Activated naive CD4-positive, alpha-beta T cell treated with anti-CD3 and anti-CD28 coated beads, Interleukin-2, amount 50 U/mL, for 24 hours (primary cell): Measurements from ENCODE around the gene ERI3.

Source experiments
- H3K27ac Mint-ChIP-seq: one replicate; pipeline ENCODE4 v1.8.0; 2021; ENCODE audit warnings: mild to moderate bottlenecking, mixed read lengths
- H3K27me3 Mint-ChIP-seq: one replicate; pipeline ENCODE4 v1.8.0; 2021; ENCODE audit warnings: mixed read lengths
- H3K36me3 Mint-ChIP-seq: one replicate; pipeline ENCODE4 v1.8.0; 2021; ENCODE audit warnings: mixed read lengths
- H3K4me1 Mint-ChIP-seq: one replicate; pipeline ENCODE4 v1.8.0; 2021; ENCODE audit warnings: mixed read lengths
- H3K4me3 Mint-ChIP-seq: one replicate; pipeline ENCODE4 v1.8.0; 2021; ENCODE audit warnings: mild to moderate bottlenecking, mixed read lengths
- H3K9me3 Mint-ChIP-seq: one replicate; pipeline ENCODE4 v1.8.0; 2021; ENCODE audit warnings: mixed read lengths

The ERI3 gene

DNA sequence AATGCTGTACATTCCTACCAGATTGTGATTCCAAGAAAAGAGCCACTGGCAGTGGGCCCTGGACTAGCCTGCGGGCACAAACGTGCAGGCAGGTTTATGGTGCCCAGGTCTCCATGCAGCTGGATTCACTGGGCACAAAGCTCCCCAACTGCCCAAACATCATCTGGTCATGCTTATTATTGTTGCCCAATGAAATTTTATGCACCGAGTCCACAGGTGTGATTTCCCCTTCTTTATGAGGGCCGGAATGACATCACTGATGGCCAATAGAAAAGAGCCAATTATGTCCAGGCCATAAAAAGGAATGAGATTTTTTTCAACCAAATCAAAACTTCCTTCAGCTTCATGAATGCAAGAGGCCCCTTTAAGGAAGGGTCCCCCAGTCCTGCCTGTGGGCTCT is 66.2 kb downstream of the ERI3 start:
- Mint-ChIP-seq H3K36me3 (peaks cover 13% of the 10 kb centered on the region), H3K27ac (no peak overlapping the region)

GRCh38 chr1:44284184-44284583 is 70.9 kb downstream of the ERI3 start:
- Mint-ChIP-seq H3K4me1 (peaks cover 10% of the 10 kb centered on the region), H3K36me3 (peaks cover 16% of the 10 kb centered on the region), H3K9me3 (no peaks in the 10 kb centered on the region), H3K27me3 (no peaks in the 10 kb centered on the region), H3K4me3 (no peak overlapping the region), H3K27ac (no peak overlapping the region)

More for the DNA sequence above, 66.2 kb downstream of the ERI3 start:
- no peak overlapping the region for H3K4me3 Mint-ChIP-seq
- H3K9me3 Mint-ChIP-seq = no peaks in the 10 kb centered on the region
- no peaks in the 10 kb centered on the region for H3K27me3 Mint-ChIP-seq
- H3K4me1 Mint-ChIP-seq = no peaks in the 10 kb centered on the region

DNA sequence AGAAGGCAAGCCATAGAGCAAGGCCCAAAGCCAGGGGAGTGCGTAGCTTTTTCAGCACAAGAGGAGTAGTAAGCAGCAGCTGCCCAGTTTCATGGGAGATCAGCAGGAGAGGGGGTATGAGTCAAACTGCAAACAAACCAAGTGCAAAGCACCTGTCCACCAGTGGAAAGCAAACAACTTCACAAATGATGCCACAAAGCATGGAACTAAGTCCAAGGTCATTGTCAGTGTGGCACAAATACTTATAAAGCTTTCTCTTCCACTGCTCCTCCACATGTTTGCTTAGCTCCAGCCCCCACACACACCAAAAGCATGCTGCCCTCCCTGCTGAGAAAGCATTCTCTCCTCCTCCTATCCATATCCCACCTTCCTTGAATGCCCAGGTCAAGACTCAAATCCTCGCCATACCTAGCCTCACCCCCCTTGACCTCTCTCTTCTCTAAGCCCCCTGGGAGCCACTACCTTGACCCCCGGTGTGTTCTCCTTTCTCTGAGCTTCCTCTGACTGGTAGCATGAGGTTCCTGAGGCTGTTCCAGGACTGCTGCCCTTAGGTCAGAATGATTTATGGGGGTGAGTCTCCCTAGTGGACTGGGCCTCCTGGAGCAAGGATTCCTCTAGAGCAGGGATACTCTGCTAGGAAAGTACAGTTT is 71.4 kb downstream of the ERI3 start:
- Mint-ChIP-seq H3K27ac (no peak overlapping the region), H3K9me3 (no peaks in the 10 kb centered on the region), H3K4me3 (no peak overlapping the region), H3K4me1 (peaks cover 10% of the 10 kb centered on the region), H3K27me3 (no peaks in the 10 kb centered on the region), H3K36me3 (peaks cover 17% of the 10 kb centered on the region)

GRCh38 chr1:44282704-44283426 is 72.2 kb downstream of the ERI3 start:
- Mint-ChIP-seq H3K4me1 (peaks cover 10% of the 10 kb centered on the region), H3K27me3 (no peaks in the 10 kb centered on the region), H3K27ac (no peak overlapping the region), H3K4me3 (no peak overlapping the region), H3K9me3 (no peaks in the 10 kb centered on the region), H3K36me3 (peaks cover 17% of the 10 kb centered on the region)

- Mint-ChIP-seq H3K4me1 (peaks cover 10% of the 10 kb centered on the region), H3K4me3 (no peak overlapping the region), H3K27ac (no peak overlapping the region), H3K9me3 (no peaks in the 10 kb centered on the region), H3K27me3 (no peaks in the 10 kb centered on the region), H3K36me3 (peaks cover 17% of the 10 kb centered on the region)
Measured at GRCh38 chr1:44281962-44282703, 72.9 kb downstream of the ERI3 start.

DNA sequence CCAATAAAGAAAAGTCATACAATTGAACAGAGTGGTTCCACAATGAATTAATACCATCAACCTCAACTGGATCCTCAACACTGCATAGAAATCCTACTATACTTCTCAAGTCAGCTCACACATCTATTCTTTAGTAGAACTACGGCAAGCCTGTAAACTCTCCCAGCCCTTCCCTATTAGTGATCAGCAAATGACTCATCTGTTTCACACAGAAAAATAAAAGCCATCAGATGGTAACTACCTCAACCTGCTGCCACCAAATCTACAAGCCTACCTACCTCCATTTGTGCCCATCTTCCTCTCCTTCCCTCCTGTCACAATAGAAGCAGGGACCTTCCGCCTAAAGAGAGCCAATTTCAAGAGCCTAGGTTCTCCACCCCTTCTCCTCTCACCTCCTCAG is 78.2 kb downstream of the ERI3 start:
- no peaks in the 10 kb centered on the region for H3K9me3 Mint-ChIP-seq
- H3K36me3 Mint-ChIP-seq = peaks cover 2% of the 10 kb centered on the region
- peaks cover 33% of the 10 kb centered on the region for H3K4me1 Mint-ChIP-seq
- no peaks in the 10 kb centered on the region for H3K27me3 Mint-ChIP-seq
- H3K4me3 Mint-ChIP-seq = no peak overlapping the region
- H3K27ac Mint-ChIP-seq = no peak overlapping the region

DNA sequence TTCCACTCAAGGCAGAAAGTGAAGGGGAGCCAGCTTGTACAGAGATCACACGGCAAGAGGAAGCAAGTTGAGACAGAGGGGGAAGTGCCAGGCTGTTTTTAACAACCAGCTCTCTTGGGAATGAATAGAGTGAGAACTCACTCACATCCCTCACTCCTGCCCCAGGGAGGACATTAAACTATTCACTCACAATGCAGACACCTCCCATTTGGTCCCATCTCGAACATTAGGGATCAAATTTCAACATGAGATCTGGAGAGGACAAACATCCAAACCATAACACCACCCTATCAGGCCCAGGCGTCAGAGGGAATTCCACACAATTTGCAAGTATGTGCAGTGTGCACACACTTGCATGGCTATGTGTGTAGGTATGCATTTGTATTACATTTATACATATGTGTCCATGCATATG is 79.1 kb downstream of the ERI3 start:
- H3K27ac Mint-ChIP-seq = no peak overlapping the region
- peaks cover 5% of the 10 kb centered on the region for H3K36me3 Mint-ChIP-seq
- H3K4me1 Mint-ChIP-seq = peaks cover 36% of the 10 kb centered on the region
- no peaks in the 10 kb centered on the region for H3K9me3 Mint-ChIP-seq
- H3K27me3 Mint-ChIP-seq = no peaks in the 10 kb centered on the region
- H3K4me3 Mint-ChIP-seq = no peak overlapping the region

DNA sequence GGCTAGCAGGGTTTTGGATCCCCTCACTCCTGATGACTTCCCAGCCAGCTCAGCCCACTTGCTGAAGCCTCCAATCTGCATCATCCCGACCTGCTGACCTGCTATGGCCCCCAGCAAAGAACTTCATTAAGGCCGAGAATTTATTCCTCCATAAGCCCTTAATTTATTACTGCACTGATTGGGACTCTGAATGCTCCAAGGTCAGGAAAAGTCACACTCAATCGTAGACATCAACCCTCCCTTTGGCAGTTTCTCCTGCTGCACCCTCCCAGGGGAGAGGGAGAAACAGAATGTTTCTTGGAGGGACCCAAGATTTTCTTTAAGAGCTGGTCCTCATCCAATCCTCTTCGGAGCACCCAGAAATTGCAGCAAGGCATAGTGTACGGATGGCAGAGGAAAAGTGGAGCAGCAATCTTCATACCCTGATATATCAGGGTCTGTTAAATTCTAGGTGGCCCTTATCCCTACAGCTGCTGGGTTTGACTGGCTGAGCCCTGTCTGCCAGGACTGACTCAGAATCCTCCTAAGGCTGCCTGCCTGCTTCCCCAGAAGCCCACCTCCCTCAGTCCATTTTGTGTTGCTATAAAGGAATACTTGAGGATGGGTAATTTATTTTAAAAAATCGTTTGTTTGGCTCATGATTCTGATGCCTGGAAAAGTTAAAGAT is 79.6 kb downstream of the ERI3 start:
- H3K27ac Mint-ChIP-seq = no peak overlapping the region
- no peaks in the 10 kb centered on the region for H3K27me3 Mint-ChIP-seq
- peaks cover 5% of the 10 kb centered on the region for H3K36me3 Mint-ChIP-seq
- peaks cover 31% of the 10 kb centered on the region for H3K4me1 Mint-ChIP-seq
- H3K9me3 Mint-ChIP-seq = no peaks in the 10 kb centered on the region
- peak overlapping the region; percentile 35 for H3K4me3 Mint-ChIP-seq

DNA sequence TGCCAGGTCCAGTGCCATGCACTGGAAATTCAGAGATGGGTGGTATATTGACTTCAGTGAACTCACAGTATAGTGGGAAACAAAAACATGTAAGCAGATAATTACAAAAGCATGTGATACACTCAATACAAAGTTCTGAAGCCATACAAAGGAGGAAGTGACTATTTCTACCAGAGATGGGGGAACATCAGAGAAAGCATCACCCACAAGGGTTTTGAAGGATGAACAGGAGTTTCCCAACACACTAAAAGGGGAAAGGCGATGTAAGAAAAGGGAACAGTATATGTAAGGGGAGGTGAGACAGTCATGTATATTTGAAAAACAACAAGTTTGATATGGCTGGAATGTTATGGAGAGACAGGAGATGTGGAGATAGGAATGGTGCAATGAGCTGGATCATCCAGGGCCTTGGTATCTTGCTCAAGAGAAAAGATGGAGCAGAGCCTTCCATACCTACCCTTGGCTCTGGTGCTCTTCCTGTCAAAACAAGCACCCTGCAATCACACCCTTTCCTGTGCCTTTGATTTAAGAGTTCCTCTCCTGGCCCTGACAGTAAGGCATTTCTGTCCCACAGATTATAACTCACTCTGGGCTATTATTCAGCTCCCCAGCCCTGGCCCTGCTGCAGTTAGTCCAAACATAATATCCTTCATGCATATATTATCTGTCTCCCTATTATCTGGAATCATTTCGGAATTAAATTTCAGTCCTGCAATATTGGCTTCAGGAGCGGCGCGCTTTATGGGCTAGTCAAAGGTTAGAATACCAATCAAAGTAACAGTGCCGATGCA is 81.3 kb downstream of the ERI3 start:
- Mint-ChIP-seq H3K36me3 (peaks cover 4% of the 10 kb centered on the region), H3K27ac (no peak overlapping the region), H3K4me3 (no peak overlapping the region), H3K9me3 (no peaks in the 10 kb centered on the region), H3K27me3 (no peaks in the 10 kb centered on the region), H3K4me1 (peaks cover 37% of the 10 kb centered on the region)

- Mint-ChIP-seq H3K27me3 (no peaks in the 10 kb centered on the region), H3K27ac (no peak overlapping the region), H3K4me1 (peaks cover 41% of the 10 kb centered on the region), H3K4me3 (no peak overlapping the region), H3K9me3 (no peaks in the 10 kb centered on the region), H3K36me3 (peaks cover 4% of the 10 kb centered on the region)
Measured at GRCh38 chr1:44272992-44273391, 82.1 kb downstream of the ERI3 start.

DNA sequence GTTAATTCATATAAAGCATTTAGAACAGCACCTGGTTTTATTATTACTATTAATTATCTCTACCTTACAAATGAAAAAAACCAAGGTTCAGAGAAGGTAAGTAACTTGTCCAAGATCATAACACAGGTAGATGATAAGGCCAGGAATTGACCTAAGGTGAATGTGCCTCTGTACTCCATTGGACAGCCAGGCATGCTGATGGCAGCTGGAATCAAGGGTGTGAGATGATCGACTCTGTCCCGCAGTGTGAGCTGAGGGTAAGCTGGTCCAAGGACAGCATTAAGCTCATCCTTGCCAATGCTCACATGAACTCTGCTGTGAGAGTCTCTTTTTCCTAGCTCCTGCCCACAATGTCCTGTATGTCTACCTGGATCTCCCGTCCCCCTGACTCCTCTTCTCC is 83.4 kb downstream of the ERI3 start:
- no peak overlapping the region for H3K4me3 Mint-ChIP-seq
- H3K27me3 Mint-ChIP-seq = no peaks in the 10 kb centered on the region
- H3K4me1 Mint-ChIP-seq = peaks cover 42% of the 10 kb centered on the region
- H3K9me3 Mint-ChIP-seq = no peaks in the 10 kb centered on the region
- H3K27ac Mint-ChIP-seq = no peak overlapping the region
- peaks cover 4% of the 10 kb centered on the region for H3K36me3 Mint-ChIP-seq

DNA sequence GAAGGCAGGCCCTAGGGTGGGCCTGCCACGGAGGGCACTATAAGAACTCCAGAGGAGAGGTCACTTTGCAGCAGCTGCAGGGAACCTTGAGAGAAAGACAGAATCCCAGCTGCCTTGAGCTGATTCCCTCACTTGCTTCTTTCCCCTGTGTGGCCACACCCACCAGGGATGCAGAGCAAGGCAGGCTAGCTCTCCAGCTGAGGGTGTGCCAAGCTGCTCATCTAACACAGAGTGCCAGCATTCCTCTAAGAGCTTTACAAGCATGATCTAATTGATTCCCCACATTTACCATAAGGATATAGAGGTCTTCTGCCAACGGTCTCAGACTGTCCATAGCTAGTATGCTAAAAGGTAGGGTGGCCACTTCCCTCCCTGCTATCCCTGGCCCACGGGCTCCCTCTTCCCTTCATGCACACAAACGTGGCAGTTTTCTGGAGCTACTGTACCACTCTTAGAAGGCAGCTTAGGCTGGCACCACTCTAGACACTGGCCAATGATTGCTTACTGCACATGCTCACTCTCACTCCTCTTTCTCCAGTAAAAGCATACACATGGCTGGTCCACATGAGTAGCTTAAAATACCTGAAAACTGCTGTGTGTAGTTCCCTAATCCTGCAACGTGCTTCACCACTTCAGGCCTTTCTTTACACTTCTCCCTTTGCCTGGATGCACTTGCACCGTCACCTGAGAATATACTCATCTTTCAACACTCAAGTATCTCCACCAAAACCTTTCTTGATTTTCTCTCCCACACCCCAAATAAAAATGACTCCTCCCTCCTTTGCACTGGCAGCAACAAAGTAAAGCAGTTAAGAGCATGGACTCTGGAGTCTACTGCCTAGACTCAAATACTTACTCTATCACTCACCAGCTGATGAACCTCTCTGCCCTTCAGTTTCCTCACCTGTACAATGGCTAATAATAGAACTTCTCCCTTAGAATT is 84.1 kb downstream of the ERI3 start:
- Mint-ChIP-seq H3K36me3 (peaks cover 4% of the 10 kb centered on the region), H3K4me1 (peaks cover 42% of the 10 kb centered on the region), H3K27ac (no peak overlapping the region), H3K9me3 (no peaks in the 10 kb centered on the region), H3K4me3 (no peak overlapping the region), H3K27me3 (no peaks in the 10 kb centered on the region)

GRCh38 chr1:44268054-44268453 is 87.0 kb downstream of the ERI3 start:
- no peak overlapping the region for H3K4me3 Mint-ChIP-seq

GRCh38 chr1:44267438-44267837 is 87.6 kb downstream of the ERI3 start:
- Mint-ChIP-seq H3K4me1 (peaks cover 39% of the 10 kb centered on the region), H3K9me3 (no peaks in the 10 kb centered on the region), H3K36me3 (peaks cover 4% of the 10 kb centered on the region), H3K4me3 (no peak overlapping the region), H3K27ac (no peak overlapping the region), H3K27me3 (no peaks in the 10 kb centered on the region)

More at GRCh38 chr1:44268054-44268453, 87.0 kb downstream of the ERI3 start:
- peaks cover 39% of the 10 kb centered on the region for H3K4me1 Mint-ChIP-seq
- no peak overlapping the region for H3K27ac Mint-ChIP-seq
- no peaks in the 10 kb centered on the region for H3K27me3 Mint-ChIP-seq
- peaks cover 4% of the 10 kb centered on the region for H3K36me3 Mint-ChIP-seq
- H3K9me3 Mint-ChIP-seq = no peaks in the 10 kb centered on the region
